Endodermal cell (in vitro differentiated cells): ENCODE measurements around the gene MVD. TPM values are rescaled to one million over a fixed set of nuclear protein-coding genes. Genes with fewer than 3 reads are reported as not detected.

ENCODE experiments used
- DNase-seq: peaks from one replicate; pipeline ENCODE4 v3.0.0-alpha.2; 2017
- H3K27ac ChIP-seq: 2 replicates; pipeline ENCODE4 v1.5.1; 2013; ENCODE audit warnings: mild to moderate bottlenecking, low read depth, low read length, moderate library complexity
- H3K27me3 ChIP-seq: 2 replicates; pipeline ENCODE4 v1.6.1; 2013; ENCODE audit warnings: mild to moderate bottlenecking, low read length, moderate library complexity; ENCODE audit not compliant: insufficient read depth, control insufficient read depth, poor library complexity, severe bottlenecking
- H3K36me3 ChIP-seq: 2 replicates; pipeline ENCODE4 v1.7.0; 2013; ENCODE audit warnings: mild to moderate bottlenecking, low read length, moderate library complexity; ENCODE audit not compliant: control insufficient read depth, insufficient read depth
- H3K4me1 ChIP-seq: one replicate; pipeline ENCODE4 v1.7.0; 2013; ENCODE audit warnings: low read length; ENCODE audit not compliant: control insufficient read depth, insufficient read depth
- H3K4me3 ChIP-seq: 2 replicates; pipeline ENCODE4 v1.5.1; 2013; ENCODE audit warnings: mild to moderate bottlenecking, low read length, moderate library complexity
- H3K9ac ChIP-seq: 2 replicates; pipeline ENCODE4 v1.6.1; 2013; ENCODE audit warnings: mild to moderate bottlenecking, low read length, moderate library complexity; ENCODE audit not compliant: poor library complexity, severe bottlenecking; ENCODE audit errors: extremely low read depth
- H3K9me3 ChIP-seq: 2 replicates; pipeline ENCODE4 v1.6.1; 2013; ENCODE audit warnings: mild to moderate bottlenecking, low read length, moderate library complexity; ENCODE audit not compliant: control insufficient read depth
- H3K27ac Mint-ChIP-seq: 2 replicates; pipeline ENCODE4 v1.8.0; 2020; ENCODE audit warnings: mixed read lengths
- H3K27me3 Mint-ChIP-seq: 2 replicates; pipeline ENCODE4 v1.8.0; 2021; ENCODE audit warnings: mild to moderate bottlenecking, mixed read lengths; ENCODE audit not compliant: insufficient read depth
- H3K36me3 Mint-ChIP-seq: 2 replicates; pipeline ENCODE4 v1.8.0; 2020; ENCODE audit warnings: low read depth, mixed read lengths
- H3K4me1 Mint-ChIP-seq: 2 replicates; pipeline ENCODE4 v1.8.0; 2020; ENCODE audit warnings: mixed read lengths
- H3K4me3 Mint-ChIP-seq: 2 replicates; pipeline ENCODE4 v1.8.0; 2020; ENCODE audit warnings: mild to moderate bottlenecking, moderate library complexity, mixed read lengths
- H3K9me3 Mint-ChIP-seq: 2 replicates; pipeline ENCODE4 v1.8.0; 2020; ENCODE audit warnings: mild to moderate bottlenecking, mixed read lengths
- CTCF ChIP-seq: fragments of 200-600 bp; sonication (generic); conservative IDR thresholded peaks from 2 replicates; pipeline ENCODE4 v1.5.0; 2021; ENCODE audit warnings: antibody characterized with exemption, mild to moderate bottlenecking
- WGBS, 2 experiments: methylation state at CpG; one replicate each; pipeline versions ENCODE4 v1.1.5 to v1.1.7; 2013; ENCODE audit warnings: missing lambda C conversion rate in 2 of 2, mixed read lengths in 1 of 2; ENCODE audit not compliant: insufficient coverage in 1 of 2, insufficient read length in 1 of 2; 5-methylcytosine and 5-hydroxymethylcytosine counted together
- total RNA-seq, 2 donors: library from RNA; stranded (reverse); fragmentation: NEBNext Ultra II Directional in 1 of 2; extraction: Animal tissue kit (Norgen Biotek cat#: 25700) in 1 of 2; gene quantifications; 2 replicates in 1 of 2; 3 replicates in 1 of 2; pipeline ENCODE4 v1.2.1, GENCODE V29; 2021

Gene MVD
- total RNA-seq, 2 donors from 2014 or later = 79.8 to 81.4 TPM

DNA sequence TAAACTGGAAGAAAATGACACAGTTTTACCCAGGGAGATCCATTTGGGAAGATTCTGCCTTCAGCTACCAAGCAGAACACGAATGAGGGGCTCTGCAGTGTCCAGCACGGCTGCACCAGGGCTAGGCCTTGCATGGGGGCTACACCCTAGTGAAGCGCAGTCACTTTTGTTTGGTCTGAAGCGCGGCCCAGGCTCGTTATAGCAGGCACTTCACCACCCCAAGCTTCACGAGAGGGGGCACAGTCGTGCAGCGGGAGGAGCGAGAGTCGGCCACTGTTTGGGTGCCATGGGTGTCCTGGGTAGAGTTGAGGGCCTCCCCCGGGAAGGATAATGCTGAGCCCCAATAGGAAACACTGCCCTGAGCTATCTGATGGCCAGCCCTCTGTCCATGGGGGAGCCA, 46.2 kb downstream of the MVD start:
- H3K36me3 Mint-ChIP-seq = peaks cover 35% of the 10 kb centered on the region
- H3K4me1 ChIP-seq = peaks cover 33% of the 10 kb centered on the region
- H3K4me3 ChIP-seq = no peak overlapping the region
- peak overlapping the region; percentile 38 for H3K9ac ChIP-seq
- WGBS, 2 experiments = 95 to 97% methylated on average over 8 to 12 of the region's 12 CpGs
- no peaks in the 10 kb centered on the region for H3K27me3 Mint-ChIP-seq
- H3K27ac ChIP-seq = no peak overlapping the region
- H3K4me1 Mint-ChIP-seq = peaks cover 39% of the 10 kb centered on the region
- no peaks in the 10 kb centered on the region for H3K9me3 ChIP-seq
- H3K4me3 Mint-ChIP-seq = no peak overlapping the region
- no peak for DNase-seq
- no peaks in the 10 kb centered on the region for H3K27me3 ChIP-seq
- peaks cover 50% of the 10 kb centered on the region for H3K36me3 ChIP-seq
- peak overlapping the region; percentile 85 for H3K27ac Mint-ChIP-seq
- no peak for TF ChIP-seq CTCF
- H3K9me3 Mint-ChIP-seq = no peaks in the 10 kb centered on the region

- H3K36me3 Mint-ChIP-seq = peaks cover 36% of the 10 kb centered on the region
- H3K9me3 Mint-ChIP-seq = no peaks in the 10 kb centered on the region
- 94% methylated on average over 7 to 13 of the region's 13 CpGs for WGBS, 2 experiments
- no peak overlapping the region for H3K4me3 ChIP-seq
- H3K27me3 Mint-ChIP-seq = no peaks in the 10 kb centered on the region
- H3K9me3 ChIP-seq = no peaks in the 10 kb centered on the region
- peaks cover 33% of the 10 kb centered on the region for H3K4me1 ChIP-seq
- H3K4me3 Mint-ChIP-seq = no peak overlapping the region
- H3K4me1 Mint-ChIP-seq = peaks cover 39% of the 10 kb centered on the region
- H3K36me3 ChIP-seq = peaks cover 51% of the 10 kb centered on the region
- no peaks in the 10 kb centered on the region for H3K27me3 ChIP-seq
- no peak for DNase-seq
- H3K27ac ChIP-seq = no peak overlapping the region
- H3K27ac Mint-ChIP-seq = peak overlapping the region; percentile 85
- no peak for TF ChIP-seq CTCF
- H3K9ac ChIP-seq = peak overlapping the region; percentile 38
These were observed 46.6 kb downstream of the MVD start for GRCh38 chr16:88616320-88616719.

DNA sequence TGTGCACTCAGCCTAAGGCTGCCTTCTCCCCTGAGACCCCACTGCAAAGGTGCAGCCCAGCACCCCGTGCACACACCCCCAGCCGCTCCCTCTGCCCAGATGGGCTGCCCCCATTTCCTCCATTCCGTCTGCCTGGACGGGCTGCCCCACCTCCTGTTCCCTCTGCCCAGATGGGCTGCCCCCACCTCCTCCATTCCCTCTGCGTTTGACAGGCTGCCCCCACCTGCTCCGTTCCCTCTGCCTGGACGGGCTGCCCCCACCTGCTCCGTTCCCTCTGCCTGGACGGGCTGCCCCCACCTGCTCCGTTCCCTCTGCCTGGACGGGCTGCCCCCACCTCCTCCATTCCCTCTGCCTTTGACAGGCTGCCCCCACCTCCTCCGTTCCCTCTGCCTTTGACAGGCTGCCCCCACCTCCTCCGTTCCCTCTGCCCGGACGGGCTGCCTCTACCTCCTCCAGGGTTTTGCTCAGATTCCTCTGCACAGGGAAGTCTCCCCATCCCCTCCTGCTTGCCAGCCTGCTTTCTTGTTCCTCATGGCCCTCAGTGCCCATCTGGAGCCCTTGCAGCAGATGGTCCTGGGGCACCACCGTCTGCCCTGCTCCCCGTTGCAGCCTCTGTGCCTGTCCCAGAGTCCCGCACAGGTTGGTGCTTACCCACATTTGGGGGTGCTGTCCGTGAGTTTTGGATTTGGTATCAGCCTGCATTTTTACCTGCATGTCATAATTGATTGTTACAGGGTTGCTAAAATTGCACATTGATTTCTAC, 47.9 kb downstream of the MVD start:
- Mint-ChIP-seq H3K27me3 (no peaks in the 10 kb centered on the region), H3K9me3 (no peaks in the 10 kb centered on the region), H3K4me1 (peaks cover 43% of the 10 kb centered on the region), H3K4me3 (no peak overlapping the region), H3K36me3 (peaks cover 42% of the 10 kb centered on the region), H3K27ac (peak overlapping the region; percentile 85)
- H3K4me3 ChIP-seq = no peak overlapping the region
- no peak overlapping the region for H3K9ac ChIP-seq
- peaks cover 33% of the 10 kb centered on the region for H3K4me1 ChIP-seq
- DNase-seq = no peak
- H3K27me3 ChIP-seq = no peaks in the 10 kb centered on the region
- no peak for TF ChIP-seq CTCF
- WGBS, 2 experiments = 93 to 97% methylated on average over 16 to 19 of the region's 19 CpGs
- no peaks in the 10 kb centered on the region for H3K9me3 ChIP-seq
- no peak overlapping the region for H3K27ac ChIP-seq
- peaks cover 59% of the 10 kb centered on the region for H3K36me3 ChIP-seq
